Fibroblast of lung (primary cell): ENCODE data around the gene TNNT3. TPM values are rescaled to one million over a fixed set of nuclear protein-coding genes. Genes with fewer than 3 reads are reported as not detected.

Source experiments
- DNase-seq, 2 donors: peaks; one replicate each; pipeline versions ENCODE4 v3.0.0 to v3.0.0-alpha.2; 2010; ENCODE audit warnings: low read depth in 2 of 2
- H2AFZ ChIP-seq: 2 replicates; pipeline ENCODE4 v1.5.1; 2012; ENCODE audit warnings: low read length, control low read depth, inconsistent platforms
- H3K27ac ChIP-seq: 2 replicates; pipeline ENCODE4 v1.5.1; 2011; ENCODE audit warnings: low read length, control low read depth; ENCODE audit not compliant: insufficient read depth
- H3K27me3 ChIP-seq: 2 replicates; pipeline ENCODE4 v1.5.1; 2011; ENCODE audit warnings: mild to moderate bottlenecking, low read length; ENCODE audit not compliant: control insufficient read depth, insufficient read depth
- H3K36me3 ChIP-seq: 2 replicates; pipeline ENCODE4 v1.5.1; 2011; ENCODE audit warnings: low read length; ENCODE audit not compliant: control insufficient read depth, insufficient read depth
- H3K4me1 ChIP-seq: 2 replicates; pipeline ENCODE4 v1.5.1; 2011; ENCODE audit warnings: low read length; ENCODE audit not compliant: control insufficient read depth, insufficient read depth; ENCODE audit errors: extremely low read depth
- H3K4me2 ChIP-seq: 2 replicates; pipeline ENCODE4 v1.5.1; 2011; ENCODE audit warnings: low read length, control low read depth; ENCODE audit not compliant: insufficient read depth; ENCODE audit errors: extremely low read depth
- H3K4me3 ChIP-seq, 4 experiments: fragments of 200-600 bp in 1 of 4; sonication (generic) in 1 of 4; replicated peaks in 1 of 4; 2 replicates each; pipeline ENCODE4 v1.5.1; 2011 to 2016; ENCODE audit warnings: low read length in 4 of 4, low read depth in 3 of 4, mild to moderate bottlenecking in 3 of 4, control low read depth in 2 of 4, inconsistent platforms in 1 of 4, mixed read lengths in 1 of 4; ENCODE audit not compliant: insufficient read depth in 1 of 4; ENCODE audit errors: control extremely low read depth in 1 of 4
- H3K79me2 ChIP-seq: 2 replicates; pipeline ENCODE4 v1.5.1; 2012; ENCODE audit warnings: mild to moderate bottlenecking, low read length, inconsistent platforms; ENCODE audit not compliant: control insufficient read depth, insufficient read depth
- H3K9ac ChIP-seq: 2 replicates; pipeline ENCODE4 v1.5.1; 2011; ENCODE audit warnings: mild to moderate bottlenecking, low read length, control low read depth; ENCODE audit not compliant: insufficient read depth
- H3K9me3 ChIP-seq: 2 replicates; pipeline ENCODE4 v1.5.1; 2012; ENCODE audit warnings: low read depth, low read length; ENCODE audit not compliant: control insufficient read depth, insufficient read depth
- H4K20me1 ChIP-seq: 2 replicates; pipeline ENCODE4 v1.5.1; 2011; ENCODE audit warnings: low read length; ENCODE audit not compliant: control insufficient read depth, insufficient read depth; ENCODE audit errors: extremely low read depth
- CTCF ChIP-seq, 2 donors: IDR thresholded peaks in 1 of 2; conservative IDR thresholded peaks in 1 of 2; 1 replicate in 1 of 2; 2 replicates in 1 of 2; pipeline ENCODE4 v1.5.1; 2011 to 2012; ENCODE audit warnings: low read length in 2 of 2, control low read depth in 1 of 2, inconsistent platforms in 1 of 2, low read depth in 1 of 2, mild to moderate bottlenecking in 1 of 2
- EZH2 ChIP-seq: IDR thresholded peaks from 2 replicates; pipeline ENCODE4 v1.5.1; 2012; ENCODE audit warnings: low read length, control low read depth, mild to moderate bottlenecking; ENCODE audit errors: missing control alignments
- polyA plus RNA-seq, 2 donors: library from polyadenylated mRNA; depleted of rRNA in 1 of 2; stranded (reverse) in 1 of 2; unstranded in 1 of 2; fragments of >200 nt; gene quantifications; 2 replicates each; pipeline ENCODE4 v1.2.1, GENCODE V29; 2011 to 2012; ENCODE audit warnings: missing spikeins in 1 of 2
- total RNA-seq: library from RNA; depleted of rRNA; stranded (reverse); fragments of >200 nt; gene quantifications from 2 replicates; pipeline ENCODE4 v1.2.1, GENCODE V29; 2014

Gene TNNT3
- total and polyA plus RNA-seq, 2 donors (not counting 1 experiment from before 2014, with no cell fraction given), result not detected

GRCh38 chr11:1983601-1983961 lies 64.1 kb downstream of the TNNT3 start:
- no peaks in the 10 kb centered on the region for H3K9me3 ChIP-seq
- H3K9ac ChIP-seq, result no peak overlapping the region
- DNase-seq, result no peak
- H4K20me1 ChIP-seq, result no peaks in the 10 kb centered on the region
- no peak overlapping the region for H3K4me2 ChIP-seq
- H2AFZ ChIP-seq, result no peak overlapping the region
- H3K27ac ChIP-seq, result no peak overlapping the region
- H3K4me1 ChIP-seq, result no peaks in the 10 kb centered on the region
- no peaks in the 10 kb centered on the region for H3K27me3 ChIP-seq
- H3K36me3 ChIP-seq, result no peaks in the 10 kb centered on the region
- H3K79me2 ChIP-seq, result no peaks in the 10 kb centered on the region
- TF ChIP-seq CTCF (conservative IDR thresholded peaks at IDR 0.05 in 1 of 2, IDR thresholded peaks at IDR 0.05 in 1 of 2; ENCODE audit: low read depth in 1 of 2, low read length in 2 of 2) (no peak), EZH2 (no peak)
- no peak overlapping the region for H3K4me3 ChIP-seq

GRCh38 chr11:1987024-1987423 lies 67.5 kb downstream of the TNNT3 start:
- TF ChIP-seq CTCF (conservative IDR thresholded peaks at IDR 0.05 in 1 of 2, IDR thresholded peaks at IDR 0.05 in 1 of 2; ENCODE audit: low read depth in 1 of 2, low read length in 2 of 2) (no peak), EZH2 (no peak)
- H4K20me1 ChIP-seq, result no peaks in the 10 kb centered on the region
- no peak overlapping the region for H2AFZ ChIP-seq
- no peak overlapping the region for H3K27ac ChIP-seq
- no peak for DNase-seq
- no peak overlapping the region for H3K4me3 ChIP-seq
- no peaks in the 10 kb centered on the region for H3K79me2 ChIP-seq
- no peak overlapping the region for H3K9ac ChIP-seq
- H3K36me3 ChIP-seq, result no peaks in the 10 kb centered on the region
- no peaks in the 10 kb centered on the region for H3K9me3 ChIP-seq
- no peak overlapping the region for H3K4me2 ChIP-seq
- no peaks in the 10 kb centered on the region for H3K27me3 ChIP-seq
- no peaks in the 10 kb centered on the region for H3K4me1 ChIP-seq

DNA sequence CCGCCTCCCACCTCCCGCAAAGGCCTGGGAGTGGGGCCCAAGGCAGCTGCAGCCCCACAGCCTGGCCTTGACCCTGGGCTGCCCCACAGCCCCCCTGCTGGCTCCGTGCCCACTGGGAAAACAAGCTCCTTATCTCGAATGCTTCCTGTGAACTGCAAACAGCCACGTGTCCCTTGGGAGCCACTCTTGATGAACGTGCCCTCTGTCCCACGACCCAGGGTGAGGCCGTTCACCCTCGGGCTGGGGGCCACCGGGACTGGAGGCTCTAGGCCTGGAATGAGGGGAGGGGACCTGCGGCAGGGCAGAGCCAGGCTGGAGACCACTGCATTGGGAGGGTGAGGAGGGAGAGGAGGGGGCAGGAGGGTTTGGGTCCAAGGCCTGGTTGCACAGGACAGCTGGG lies 68.7 kb downstream of the TNNT3 start:
- no peak for TF ChIP-seq EZH2
- no peak for TF ChIP-seq CTCF (conservative IDR thresholded peaks at IDR 0.05 in 1 of 2, IDR thresholded peaks at IDR 0.05 in 1 of 2; ENCODE audit: low read depth in 1 of 2, low read length in 2 of 2)
- no peak overlapping the region for H2AFZ ChIP-seq
- H3K9ac ChIP-seq, result no peak overlapping the region
- H3K4me3 ChIP-seq, result no peak overlapping the region
- H3K79me2 ChIP-seq, result no peaks in the 10 kb centered on the region
- no peaks in the 10 kb centered on the region for H4K20me1 ChIP-seq
- no peaks in the 10 kb centered on the region for H3K27me3 ChIP-seq
- no peaks in the 10 kb centered on the region for H3K4me1 ChIP-seq
- no peak overlapping the region for H3K4me2 ChIP-seq
- no peak overlapping the region for H3K27ac ChIP-seq
- DNase-seq, result no peak
- no peaks in the 10 kb centered on the region for H3K36me3 ChIP-seq
- no peaks in the 10 kb centered on the region for H3K9me3 ChIP-seq

Other genes with a start within 250 kb of the TNNT3 start
- not detected in 2 replicates for gene KRTAP5-6, start 222.5 kb upstream of the TNNT3 start, total RNA-seq
- not detected in 2 replicates for gene KRTAP5-6, start 222.5 kb upstream of the TNNT3 start, polyA plus RNA-seq
- 0.26 and 0.50 TPM in 2 replicates for gene IFITM10, start 169.1 kb upstream of the TNNT3 start, total RNA-seq
- 0.05 and 0.15 TPM in 2 replicates for gene IFITM10, start 169.1 kb upstream of the TNNT3 start, polyA plus RNA-seq
- gene CTSD, start 155.8 kb upstream of the TNNT3 start, total RNA-seq, result 198 and 253 TPM in 2 replicates
- gene CTSD, start 155.8 kb upstream of the TNNT3 start, polyA plus RNA-seq, result 120 and 135 TPM in 2 replicates
- not detected in 2 replicates for gene SYT8, start 84.7 kb upstream of the TNNT3 start, total RNA-seq
- not detected in 2 replicates for gene SYT8, start 84.7 kb upstream of the TNNT3 start, polyA plus RNA-seq
- not detected in 2 replicates for gene TNNI2, start 80.7 kb upstream of the TNNT3 start, total RNA-seq
- gene TNNI2, start 80.7 kb upstream of the TNNT3 start, polyA plus RNA-seq, result not detected in 2 replicates
- 1.8 and 6.7 TPM in 2 replicates for gene LSP1, start 66.6 kb upstream of the TNNT3 start, total RNA-seq
- gene LSP1, start 66.6 kb upstream of the TNNT3 start, polyA plus RNA-seq, result 0.19 and 1.3 TPM in 2 replicates
- not detected in 2 replicates for gene PRR33, start 27.8 kb upstream of the TNNT3 start, total RNA-seq
- gene PRR33, start 27.8 kb upstream of the TNNT3 start, polyA plus RNA-seq, result not detected in 2 replicates
- 49.8 and 95.3 TPM in 2 replicates for gene MRPL23, start 27.6 kb downstream of the TNNT3 start, total RNA-seq
- gene MRPL23, start 27.6 kb downstream of the TNNT3 start, polyA plus RNA-seq, result 68.2 and 94.2 TPM in 2 replicates
- gene H19, start 78.1 kb downstream of the TNNT3 start, total RNA-seq, result 1.8 and 55.0 TPM in 2 replicates
- 2.3 and 8.9 TPM in 2 replicates for gene H19, start 78.1 kb downstream of the TNNT3 start, polyA plus RNA-seq
- gene IGF2, start 219.7 kb downstream of the TNNT3 start, total RNA-seq, result under 0.01 and 0.17 TPM in 2 replicates
- 0.03 and 0.08 TPM in 2 replicates for gene IGF2, start 219.7 kb downstream of the TNNT3 start, polyA plus RNA-seq
- not detected in 2 replicates for gene INS, start 241.5 kb downstream of the TNNT3 start, total RNA-seq
- not detected in 2 replicates for gene INS, start 241.5 kb downstream of the TNNT3 start, polyA plus RNA-seq